A549 (cell line): ENCODE measurements around the gene TAGAP. TPM values are rescaled to one million over a fixed set of nuclear protein-coding genes. Genes with fewer than 3 reads are reported as not detected.

Experiments used
- BHLHE40 ChIP-seq: IDR thresholded peaks from 2 replicates; pipeline ENCODE4 v1.6.1; 2012; ENCODE audit warnings: low read depth, low read length, inconsistent platforms
- CBX2 ChIP-seq: fragments of 200-600 bp; sonication (generic); IDR thresholded peaks from 2 replicates; pipeline ENCODE4 v1.6.1; 2016; ENCODE audit warnings: low read depth, mild to moderate bottlenecking, borderline replicate concordance
- CBX8 ChIP-seq: fragments of 200-600 bp; sonication (generic); IDR thresholded peaks from 2 replicates; pipeline ENCODE4 v1.6.1; 2016
- CHD2 ChIP-seq: fragments of 150-350 bp; IDR thresholded peaks from 2 replicates; pipeline ENCODE4 v1.6.1; 2014; ENCODE audit warnings: low read length; ENCODE audit not compliant: partially characterized antibody
- CHD4 ChIP-seq: fragments of 200-600 bp; sonication (generic); IDR thresholded peaks from 2 replicates; pipeline ENCODE4 v1.6.1; 2016; ENCODE audit warnings: antibody characterized with exemption, mild to moderate bottlenecking, borderline replicate concordance
- EHF ChIP-seq: fragments of 250-450 bp; sonication (Bioruptor Pico); IDR thresholded peaks from 2 replicates; pipeline ENCODE4 v1.5.0; 2020; ENCODE audit warnings: mild to moderate bottlenecking
- EHMT2 ChIP-seq: fragments of 200-600 bp; sonication (generic); IDR thresholded peaks from 2 replicates; pipeline ENCODE4 v1.6.1; 2016; ENCODE audit warnings: antibody characterized with exemption, low read depth, mild to moderate bottlenecking, moderate library complexity
- ELK1 ChIP-seq: fragments of 150-350 bp; IDR thresholded peaks from 2 replicates; pipeline ENCODE4 v1.6.1; 2014; ENCODE audit warnings: low read depth, mild to moderate bottlenecking, low read length
- FOSL2 ChIP-seq, 2 experiments: fragments of 450-650 bp in 1 of 2; fragments of >200 bp in 1 of 2; sonication (Bioruptor Twin) in 1 of 2; formaldehyde crosslinking; IDR thresholded peaks; 2 replicates each; pipeline versions ENCODE4 v1.5.0 to v1.6.1; 2016 to 2020; ENCODE audit warnings: mild to moderate bottlenecking in 1 of 2, moderate library complexity in 1 of 2
- FOXS1 ChIP-seq: fragments of 250-450 bp; sonication (Bioruptor Pico); IDR thresholded peaks from 2 replicates; pipeline ENCODE4 v1.5.0; 2020; ENCODE audit warnings: mild to moderate bottlenecking, moderate library complexity
- HOXA7 ChIP-seq: fragments of 250-450 bp; sonication (Bioruptor Pico); IDR thresholded peaks from 2 replicates; pipeline ENCODE4 v1.5.0; 2020; ENCODE audit warnings: mild to moderate bottlenecking, moderate library complexity
- HOXB13 ChIP-seq: fragments of 250-450 bp; sonication (Bioruptor Pico); IDR thresholded peaks from 2 replicates; pipeline ENCODE4 v1.5.0; 2020; ENCODE audit warnings: low read depth, mild to moderate bottlenecking, moderate library complexity
- JUNB ChIP-seq: fragments of >200 bp; sonication (Bioruptor Twin); formaldehyde crosslinking; IDR thresholded peaks from 2 replicates; pipeline ENCODE4 v1.6.1; 2016
- KDM1A ChIP-seq: fragments of 200-600 bp; sonication (generic); IDR thresholded peaks from 2 replicates; pipeline ENCODE4 v1.6.1; 2016; ENCODE audit warnings: low read depth, mild to moderate bottlenecking
- MYC ChIP-seq: IDR thresholded peaks from 2 replicates; pipeline ENCODE4 v1.6.1; 2012; ENCODE audit warnings: mild to moderate bottlenecking, inconsistent platforms, low read length, improper control_type of control experiment, borderline replicate concordance
- NFE2L2 ChIP-seq: fragments of 150-350 bp; conservative IDR thresholded peaks from 2 replicates; pipeline ENCODE4 v1.6.1; 2014; ENCODE audit warnings: low read length
- NPAS2 ChIP-seq: fragments of 250-450 bp; sonication (Bioruptor Pico); IDR thresholded peaks from 2 replicates; pipeline ENCODE4 v1.8.0; 2022; ENCODE audit warnings: mild to moderate bottlenecking, moderate library complexity, borderline replicate concordance
- NR3C1 ChIP-seq: fragments of >200 bp; sonication (Bioruptor Twin); formaldehyde crosslinking; IDR thresholded peaks from 3 replicates; pipeline ENCODE4 v1.6.1; 2017
- POLR2A ChIP-seq: IDR thresholded peaks from 2 replicates; pipeline ENCODE4 v1.6.1; 2012; ENCODE audit warnings: mild to moderate bottlenecking, low read length
- RAD21 ChIP-seq, 2 experiments: fragments of >200 bp in 1 of 2; sonication (Bioruptor Twin) in 1 of 2; formaldehyde crosslinking in 1 of 2; IDR thresholded peaks in 1 of 2; conservative IDR thresholded peaks in 1 of 2; 2 replicates in 1 of 2; 3 replicates in 1 of 2; pipeline ENCODE4 v1.6.1; 2012 to 2018; ENCODE audit warnings: inconsistent platforms in 1 of 2
- RCOR1 ChIP-seq: fragments of 150-350 bp; IDR thresholded peaks from 2 replicates; pipeline ENCODE4 v1.6.1; 2014; ENCODE audit warnings: antibody characterized with exemption, low read length, low read depth
- SREBF2 ChIP-seq: fragments of 450-650 bp; IDR thresholded peaks from 2 replicates; pipeline ENCODE4 v1.6.1; 2014; ENCODE audit warnings: mild to moderate bottlenecking, moderate library complexity
- TP53 ChIP-seq: fragments of 250-450 bp; sonication (Bioruptor Pico); IDR thresholded peaks from 2 replicates; pipeline ENCODE4 v1.5.0; 2021; ENCODE audit warnings: mild to moderate bottlenecking, moderate library complexity
- USF2 ChIP-seq: fragments of 450-650 bp; IDR thresholded peaks from 2 replicates; pipeline ENCODE4 v1.6.1; 2014; ENCODE audit warnings: antibody characterized with exemption
- ZFP36 ChIP-seq: fragments of 450-650 bp; IDR thresholded peaks from 2 replicates; pipeline ENCODE4 v1.6.1; 2014; ENCODE audit warnings: borderline replicate concordance; ENCODE audit not compliant: partially characterized antibody
- polyA plus RNA-seq, 4 experiments: library from polyadenylated mRNA; depleted of rRNA in 3 of 4; stranded (reverse); fragments of >200 nt; fragmentation: RNase III in 1 of 4; extraction: RNeasy Plus Mini Kit Qiagen cat#74134 plus additional on column Dnase treatment in 1 of 4; gene quantifications; 2 replicates in 3 of 4; 3 replicates in 1 of 4; pipeline ENCODE4 v1.2.3, GENCODE V29; 2011 to 2017
- TF ChIP-seq, protein P1 (sequence below): fragments of >200 bp; sonication (Bioruptor Twin); formaldehyde crosslinking; IDR thresholded peaks from 3 replicates; pipeline ENCODE4 v1.5.1; 2016
- TF ChIP-seq, protein P2 (sequence below): IDR thresholded peaks from 2 replicates; pipeline ENCODE4 v1.6.1; 2012
- TF ChIP-seq, protein P3 (sequence below): fragments of 200-600 bp; sonication (generic); IDR thresholded peaks from 2 replicates; pipeline ENCODE4 v1.6.1; 2016; ENCODE audit warnings: antibody characterized with exemption, mild to moderate bottlenecking, moderate library complexity
- TF ChIP-seq, protein P4 (sequence below): fragments of 250-450 bp; sonication (Bioruptor Pico); IDR thresholded peaks from 2 replicates; pipeline ENCODE4 v1.5.0; 2020; ENCODE audit warnings: low read depth, mild to moderate bottlenecking, moderate library complexity
- TF ChIP-seq, protein P5 (sequence below): fragments of 250-450 bp; sonication (Bioruptor Pico); IDR thresholded peaks from 2 replicates; pipeline ENCODE4 v1.5.0; 2021; ENCODE audit warnings: mild to moderate bottlenecking, moderate library complexity, borderline replicate concordance

Gene TAGAP
- polyA plus RNA-seq, 2 of the 4 experiments (the other 2 are of a cell fraction): not detected

GRCh38 chr6:158999666-159000403, 45.0 kb downstream of the TAGAP start, which contains the start of gene RSPH3 (continued):
- 0 out of 2 replicates have a peak, but pooled peaks have one; percentile 14 for TF ChIP-seq USF2
- TF ChIP-seq SREBF2: no peak
- no peak for TF ChIP-seq HOXB13 (CRISPR knock-in tag)
- TF ChIP-seq, protein P1, sequence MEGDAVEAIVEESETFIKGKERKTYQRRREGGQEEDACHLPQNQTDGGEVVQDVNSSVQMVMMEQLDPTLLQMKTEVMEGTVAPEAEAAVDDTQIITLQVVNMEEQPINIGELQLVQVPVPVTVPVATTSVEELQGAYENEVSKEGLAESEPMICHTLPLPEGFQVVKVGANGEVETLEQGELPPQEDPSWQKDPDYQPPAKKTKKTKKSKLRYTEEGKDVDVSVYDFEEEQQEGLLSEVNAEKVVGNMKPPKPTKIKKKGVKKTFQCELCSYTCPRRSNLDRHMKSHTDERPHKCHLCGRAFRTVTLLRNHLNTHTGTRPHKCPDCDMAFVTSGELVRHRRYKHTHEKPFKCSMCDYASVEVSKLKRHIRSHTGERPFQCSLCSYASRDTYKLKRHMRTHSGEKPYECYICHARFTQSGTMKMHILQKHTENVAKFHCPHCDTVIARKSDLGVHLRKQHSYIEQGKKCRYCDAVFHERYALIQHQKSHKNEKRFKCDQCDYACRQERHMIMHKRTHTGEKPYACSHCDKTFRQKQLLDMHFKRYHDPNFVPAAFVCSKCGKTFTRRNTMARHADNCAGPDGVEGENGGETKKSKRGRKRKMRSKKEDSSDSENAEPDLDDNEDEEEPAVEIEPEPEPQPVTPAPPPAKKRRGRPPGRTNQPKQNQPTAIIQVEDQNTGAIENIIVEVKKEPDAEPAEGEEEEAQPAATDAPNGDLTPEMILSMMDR: peak; percentile 18; the same call in 1 of the 3 replicates
- peak; percentile 84 for TF ChIP-seq POLR2A
- no peak for TF ChIP-seq NR3C1
- TF ChIP-seq FOSL2 (IDR thresholded peaks at IDR 0.05): no peak
- TF ChIP-seq FOSL2 (CRISPR knock-in tag; IDR thresholded peaks at IDR 0.05): peak; percentile 31; the same call in 1 of the 2 replicates
- no peak for TF ChIP-seq EHMT2
- no peak for TF ChIP-seq NPAS2 (CRISPR knock-in tag)
- TF ChIP-seq JUNB: no peak
- no peak for TF ChIP-seq CBX8
- TF ChIP-seq BHLHE40: no peak
- TF ChIP-seq ELK1: no peak
- TF ChIP-seq EHF: no peak
- TF ChIP-seq, protein P2, sequence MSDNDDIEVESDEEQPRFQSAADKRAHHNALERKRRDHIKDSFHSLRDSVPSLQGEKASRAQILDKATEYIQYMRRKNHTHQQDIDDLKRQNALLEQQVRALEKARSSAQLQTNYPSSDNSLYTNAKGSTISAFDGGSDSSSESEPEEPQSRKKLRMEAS: peak; percentile 93
- no peak for TF ChIP-seq NFE2L2
- TF ChIP-seq MYC: peak; percentile 88; the same call in 1 of the 2 replicates
- TF ChIP-seq CHD2: no peak
- TF ChIP-seq CBX2: no peak
- TF ChIP-seq TP53 (CRISPR knock-in tag): no peak
- no peak for TF ChIP-seq ZFP36
- TF ChIP-seq KDM1A: no peak
- TF ChIP-seq, protein P3, sequence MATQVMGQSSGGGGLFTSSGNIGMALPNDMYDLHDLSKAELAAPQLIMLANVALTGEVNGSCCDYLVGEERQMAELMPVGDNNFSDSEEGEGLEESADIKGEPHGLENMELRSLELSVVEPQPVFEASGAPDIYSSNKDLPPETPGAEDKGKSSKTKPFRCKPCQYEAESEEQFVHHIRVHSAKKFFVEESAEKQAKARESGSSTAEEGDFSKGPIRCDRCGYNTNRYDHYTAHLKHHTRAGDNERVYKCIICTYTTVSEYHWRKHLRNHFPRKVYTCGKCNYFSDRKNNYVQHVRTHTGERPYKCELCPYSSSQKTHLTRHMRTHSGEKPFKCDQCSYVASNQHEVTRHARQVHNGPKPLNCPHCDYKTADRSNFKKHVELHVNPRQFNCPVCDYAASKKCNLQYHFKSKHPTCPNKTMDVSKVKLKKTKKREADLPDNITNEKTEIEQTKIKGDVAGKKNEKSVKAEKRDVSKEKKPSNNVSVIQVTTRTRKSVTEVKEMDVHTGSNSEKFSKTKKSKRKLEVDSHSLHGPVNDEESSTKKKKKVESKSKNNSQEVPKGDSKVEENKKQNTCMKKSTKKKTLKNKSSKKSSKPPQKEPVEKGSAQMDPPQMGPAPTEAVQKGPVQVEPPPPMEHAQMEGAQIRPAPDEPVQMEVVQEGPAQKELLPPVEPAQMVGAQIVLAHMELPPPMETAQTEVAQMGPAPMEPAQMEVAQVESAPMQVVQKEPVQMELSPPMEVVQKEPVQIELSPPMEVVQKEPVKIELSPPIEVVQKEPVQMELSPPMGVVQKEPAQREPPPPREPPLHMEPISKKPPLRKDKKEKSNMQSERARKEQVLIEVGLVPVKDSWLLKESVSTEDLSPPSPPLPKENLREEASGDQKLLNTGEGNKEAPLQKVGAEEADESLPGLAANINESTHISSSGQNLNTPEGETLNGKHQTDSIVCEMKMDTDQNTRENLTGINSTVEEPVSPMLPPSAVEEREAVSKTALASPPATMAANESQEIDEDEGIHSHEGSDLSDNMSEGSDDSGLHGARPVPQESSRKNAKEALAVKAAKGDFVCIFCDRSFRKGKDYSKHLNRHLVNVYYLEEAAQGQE: no peak
- no peak for TF ChIP-seq HOXA7 (CRISPR knock-in tag)
- TF ChIP-seq, protein P4, sequence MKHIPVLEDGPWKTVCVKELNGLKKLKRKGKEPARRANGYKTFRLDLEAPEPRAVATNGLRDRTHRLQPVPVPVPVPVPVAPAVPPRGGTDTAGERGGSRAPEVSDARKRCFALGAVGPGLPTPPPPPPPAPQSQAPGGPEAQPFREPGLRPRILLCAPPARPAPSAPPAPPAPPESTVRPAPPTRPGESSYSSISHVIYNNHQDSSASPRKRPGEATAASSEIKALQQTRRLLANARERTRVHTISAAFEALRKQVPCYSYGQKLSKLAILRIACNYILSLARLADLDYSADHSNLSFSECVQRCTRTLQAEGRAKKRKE (CRISPR knock-in tag): no peak
- no peak for TF ChIP-seq FOXS1 (CRISPR knock-in tag)
- TF ChIP-seq CHD4: no peak
- peak in 1 of 2 experiments; percentile 41; a peak in 1 of 5 replicates for TF ChIP-seq RAD21 (conservative IDR thresholded peaks at IDR 0.05 in 1 of 2, IDR thresholded peaks at IDR 0.05 in 1 of 2)
- no peak for TF ChIP-seq RCOR1
- TF ChIP-seq, protein P5, sequence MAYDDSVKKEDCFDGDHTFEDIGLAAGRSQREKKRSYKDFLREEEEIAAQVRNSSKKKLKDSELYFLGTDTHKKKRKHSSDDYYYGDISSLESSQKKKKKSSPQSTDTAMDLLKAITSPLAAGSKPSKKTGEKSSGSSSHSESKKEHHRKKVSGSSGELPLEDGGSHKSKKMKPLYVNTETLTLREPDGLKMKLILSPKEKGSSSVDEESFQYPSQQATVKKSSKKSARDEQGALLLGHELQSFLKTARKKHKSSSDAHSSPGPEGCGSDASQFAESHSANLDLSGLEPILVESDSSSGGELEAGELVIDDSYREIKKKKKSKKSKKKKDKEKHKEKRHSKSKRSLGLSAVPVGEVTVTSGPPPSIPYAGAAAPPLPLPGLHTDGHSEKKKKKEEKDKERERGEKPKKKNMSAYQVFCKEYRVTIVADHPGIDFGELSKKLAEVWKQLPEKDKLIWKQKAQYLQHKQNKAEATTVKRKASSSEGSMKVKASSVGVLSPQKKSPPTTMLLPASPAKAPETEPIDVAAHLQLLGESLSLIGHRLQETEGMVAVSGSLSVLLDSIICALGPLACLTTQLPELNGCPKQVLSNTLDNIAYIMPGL (CRISPR knock-in tag): no peak
